ENCODE data around the gene SERTAD1. TPM values are rescaled to one million over a fixed set of nuclear protein-coding genes. Genes with fewer than 3 reads are reported as not detected.
A peak's percentile ranks its signal among the peaks of the same experiment; 100 is the strongest.
"Not testable (repeated sequence)": the region's sequence is repeated elsewhere in the genome, so short reads cannot be mapped to it uniquely, and the experiment has no call there.

Gene SERTAD1, protein sequence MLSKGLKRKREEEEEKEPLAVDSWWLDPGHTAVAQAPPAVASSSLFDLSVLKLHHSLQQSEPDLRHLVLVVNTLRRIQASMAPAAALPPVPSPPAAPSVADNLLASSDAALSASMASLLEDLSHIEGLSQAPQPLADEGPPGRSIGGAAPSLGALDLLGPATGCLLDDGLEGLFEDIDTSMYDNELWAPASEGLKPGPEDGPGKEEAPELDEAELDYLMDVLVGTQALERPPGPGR
- 8.9 TPM for total RNA-seq

DNA sequence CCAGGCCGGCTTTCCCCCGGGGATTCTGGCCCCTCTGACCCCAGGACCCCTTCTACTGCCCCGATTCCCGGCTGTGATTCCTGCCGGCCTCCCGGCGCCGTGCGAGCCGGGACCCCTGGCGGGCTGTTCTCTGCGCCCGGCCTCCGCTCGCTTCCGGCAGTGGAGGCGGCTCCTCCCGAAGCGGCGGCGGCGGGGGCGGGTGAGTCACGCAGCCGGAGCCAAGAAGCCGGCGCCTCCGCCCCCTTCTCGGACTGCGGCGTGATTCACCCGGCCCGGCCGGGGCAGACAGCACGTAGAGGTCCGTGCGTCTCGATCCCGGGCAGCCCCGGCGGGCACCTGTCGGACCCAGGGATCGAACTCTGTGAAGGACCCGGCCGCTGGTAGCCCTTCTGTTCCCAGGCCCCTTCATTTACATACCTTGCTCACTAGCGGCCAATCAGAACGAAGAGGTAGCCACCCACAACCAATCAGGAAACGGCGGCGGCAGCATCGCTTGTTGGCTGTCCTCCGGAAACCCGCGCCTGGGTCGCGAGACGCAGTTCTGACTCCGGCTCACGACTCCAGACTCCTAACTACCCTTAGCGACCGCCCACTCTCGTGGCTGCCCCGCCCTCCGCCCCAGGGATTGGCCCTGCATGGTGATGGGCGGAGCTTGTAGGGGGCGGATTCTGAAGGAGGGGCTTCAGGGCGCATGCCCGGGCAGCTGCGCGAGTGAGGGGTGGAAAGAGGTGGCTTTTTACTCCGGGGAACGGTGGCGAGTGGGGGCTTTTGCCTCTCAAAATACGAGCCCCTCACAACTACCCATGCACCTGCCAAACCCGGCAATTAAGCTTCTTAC, at the start of gene SERTAD1:
Gene SERTAD1 (minus strand): TSS at position 543 of the 838 bp plus-strand sequence. CDS start 2,446 bp downstream, outside the sequence.
- peak; percentile 100 for DNase-seq (ENCODE audit: low spot score)

DNA sequence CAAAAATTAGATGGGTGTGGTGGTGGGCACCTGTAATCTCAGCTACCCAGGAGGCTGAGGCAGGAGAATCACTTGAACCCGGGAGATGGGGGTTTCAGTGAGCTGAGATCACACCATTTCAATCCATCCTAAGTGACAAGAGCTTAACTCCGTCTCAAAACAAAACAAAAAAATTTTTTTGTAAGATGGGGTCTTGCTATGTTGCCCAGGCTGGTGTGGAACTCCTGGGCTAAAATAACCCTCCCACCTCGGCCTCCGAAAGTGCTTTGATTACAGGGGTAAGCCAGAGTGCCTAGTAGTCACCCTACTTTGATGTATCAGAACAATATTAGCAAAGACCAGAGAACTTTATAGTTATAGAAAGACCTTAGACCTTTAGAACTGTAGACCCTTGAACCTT, 48.9 kb upstream of the SERTAD1 start:
- DNase-seq (ENCODE audit: low spot score), result no peak

DNA sequence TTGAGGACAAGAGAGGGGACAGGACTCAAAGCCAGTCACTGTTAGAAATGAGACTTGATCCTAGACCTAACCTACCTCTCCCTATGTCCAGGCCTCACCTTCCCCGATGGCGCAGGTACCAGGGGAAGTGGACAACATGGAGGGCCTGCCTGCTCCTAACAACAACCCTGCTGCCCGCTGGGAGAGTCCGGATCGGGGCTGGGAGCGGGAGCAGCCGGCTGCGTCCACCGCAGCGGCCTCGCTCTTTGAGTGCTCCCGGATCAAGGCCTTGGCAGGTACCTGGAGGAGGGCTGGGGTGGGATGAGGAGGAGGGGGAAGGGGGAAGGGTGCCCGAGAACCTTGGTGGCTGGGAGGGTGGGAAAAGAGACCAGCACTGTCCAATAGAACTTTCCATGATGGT, 46.7 kb upstream of the SERTAD1 start:
- DNase-seq (ENCODE audit: low spot score), result no peak

DNA sequence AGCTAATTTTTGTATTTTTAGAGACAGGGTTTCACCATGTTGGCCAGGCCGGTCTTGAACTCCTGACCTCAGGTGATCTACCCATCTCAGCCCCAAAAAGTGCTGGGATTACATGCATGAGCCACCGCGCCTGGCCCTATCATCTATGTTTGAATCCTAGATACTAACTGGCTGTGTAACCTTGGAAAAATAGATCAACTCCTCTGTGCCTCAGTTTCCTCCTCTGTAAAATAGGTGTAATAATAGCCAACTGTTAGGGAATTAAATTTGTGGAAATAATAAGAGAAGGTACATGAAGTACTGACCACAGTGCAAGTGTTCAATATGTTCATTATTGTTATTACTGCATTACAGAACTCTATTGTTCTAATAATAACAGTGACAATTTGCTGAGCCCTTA, 45.3 kb upstream of the SERTAD1 start:
- DNase-seq (ENCODE audit: low spot score), result no peak

DNA sequence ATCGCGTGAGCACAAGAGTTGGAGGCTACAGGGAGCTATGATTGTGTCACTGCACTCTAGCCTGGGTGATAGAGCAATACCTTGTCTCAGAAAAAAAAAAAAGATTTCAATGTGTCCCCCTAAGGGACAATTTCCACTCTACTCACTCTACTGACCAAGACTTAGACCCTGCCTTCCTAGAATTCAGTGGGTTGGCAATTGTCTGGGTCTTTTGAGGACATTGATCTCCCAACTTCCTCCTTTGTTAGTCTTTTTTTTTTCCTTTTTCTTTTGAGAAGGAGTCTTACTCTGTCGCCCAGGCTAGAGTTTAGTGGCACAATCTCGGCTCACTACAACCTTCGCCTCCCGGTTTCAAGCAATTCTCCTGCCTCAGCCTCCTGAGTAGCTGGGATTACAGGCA, 43.2 kb upstream of the SERTAD1 start:
- DNase-seq (ENCODE audit: low spot score), result no peak

DNA sequence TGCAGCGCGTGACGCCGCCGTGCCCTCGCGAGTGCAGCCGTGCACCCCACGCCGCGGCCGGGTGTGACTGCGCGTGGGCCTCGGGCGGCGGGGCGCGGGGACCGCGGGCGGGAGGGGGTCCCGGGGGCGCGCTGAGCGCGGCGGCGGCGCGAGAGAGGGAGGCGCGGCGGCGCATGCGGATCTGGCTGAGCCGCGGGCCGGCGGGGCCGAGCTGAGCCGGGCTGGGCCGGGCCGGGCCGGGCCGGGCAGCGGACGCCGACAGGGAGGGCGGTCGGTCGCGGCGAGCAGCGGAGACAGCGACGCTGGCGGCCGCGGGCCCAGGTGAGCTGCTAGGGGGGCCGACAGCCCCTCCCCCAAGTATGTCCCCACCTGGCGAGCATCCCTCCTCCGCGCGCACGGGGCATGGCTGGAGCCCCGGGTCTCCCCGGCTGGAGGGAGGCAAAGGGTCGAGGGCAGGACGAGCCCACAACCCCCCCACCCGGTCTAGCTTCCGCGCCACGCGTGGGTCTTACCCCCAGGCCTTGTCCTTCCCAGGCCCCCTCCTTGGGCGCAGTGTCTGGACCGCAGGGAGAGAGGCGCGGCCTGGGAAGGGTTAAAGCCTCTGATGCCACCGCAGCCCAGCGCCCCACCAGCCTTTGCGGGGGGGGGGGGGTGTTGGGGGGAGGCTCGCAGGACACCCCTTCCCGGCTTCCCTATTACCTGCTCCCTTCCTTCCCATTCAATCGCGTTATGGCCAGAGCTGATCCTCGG, 41.4 kb upstream of the SERTAD1 start, which contains the start of gene SPTBN4:
Gene SPTBN4 (plus strand): TSS at position 17 of the 750 bp plus-strand sequence. CDS start 5,621 bp downstream, outside the sequence.
- peak; percentile 58 for DNase-seq (ENCODE audit: low spot score)

DNA sequence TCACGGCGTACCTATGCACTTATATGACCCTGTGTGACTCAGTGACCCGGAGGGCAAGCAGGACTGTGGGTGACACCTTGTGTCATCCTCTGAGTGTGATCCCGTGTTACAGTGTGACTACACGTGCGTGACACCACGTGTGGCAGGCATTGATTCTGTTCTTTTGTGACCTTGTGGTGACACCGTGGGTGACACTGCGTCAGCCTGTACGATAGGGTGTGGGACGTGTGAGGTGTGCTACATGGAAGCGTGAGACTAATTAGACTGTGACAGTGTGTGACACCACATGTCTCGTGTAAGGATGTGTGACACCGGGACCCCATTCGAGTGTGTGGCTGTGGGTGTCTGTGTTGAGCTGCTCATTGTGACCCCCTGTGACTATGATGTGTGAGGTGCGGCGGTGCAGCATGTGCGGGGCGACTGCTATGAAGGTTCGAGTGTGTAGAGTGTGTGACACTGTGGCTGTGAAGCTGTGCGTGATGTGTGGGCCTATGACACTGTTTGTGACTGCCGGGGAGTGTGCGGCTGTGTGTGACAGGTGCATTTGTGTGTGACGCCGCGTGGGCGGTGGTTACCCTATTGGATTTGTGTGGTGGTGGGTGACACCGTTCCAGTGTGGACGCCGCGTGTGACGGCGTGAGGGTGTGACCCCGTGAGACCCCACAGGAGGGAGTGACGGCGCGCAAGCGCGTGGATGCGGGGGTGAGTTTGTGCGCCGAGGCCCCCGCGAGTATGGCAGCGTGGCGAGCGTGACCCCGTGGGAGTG, 40.6 kb upstream of the SERTAD1 start:
- DNase-seq (ENCODE audit: low spot score), result no peak

DNA sequence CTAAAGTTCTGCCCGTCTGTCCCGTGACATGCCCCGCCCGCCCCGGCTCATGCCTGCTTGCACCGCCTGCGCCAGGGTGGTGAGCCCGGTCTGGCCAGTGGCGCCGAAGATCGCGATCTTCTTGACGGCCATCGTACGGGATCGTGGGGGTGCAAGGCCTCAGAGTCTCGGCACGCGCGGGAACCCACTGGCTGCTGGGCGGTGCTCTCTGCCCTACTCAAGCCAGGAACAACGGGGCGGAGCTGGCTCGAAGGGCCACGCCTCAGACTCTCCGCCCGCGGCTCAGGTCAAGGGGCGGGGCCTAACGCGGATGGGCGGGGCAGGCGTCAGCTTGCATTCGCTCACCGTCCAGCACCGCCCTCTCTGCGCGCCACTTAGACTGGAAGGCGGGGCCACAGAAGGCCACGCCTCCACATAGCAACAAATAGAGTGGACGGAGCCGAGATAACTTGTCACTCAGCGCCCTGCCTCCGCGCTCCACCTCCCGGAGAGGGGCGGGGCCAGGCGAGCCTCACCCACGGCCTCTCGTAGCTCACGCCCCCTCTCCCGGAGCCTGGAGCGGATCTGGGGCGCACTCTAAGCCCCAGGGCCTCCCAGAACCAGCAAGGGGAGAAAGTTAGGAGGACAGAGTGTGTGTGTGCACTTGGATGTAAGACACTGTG, 39.9 kb upstream of the SERTAD1 start, which contains the start of gene BLVRB:
Gene BLVRB (minus strand): TSS at position 189 of the 662 bp plus-strand sequence. CDS start 57 bp downstream, at position 132.
- DNase-seq (ENCODE audit: low spot score), result peak; percentile 99

DNA sequence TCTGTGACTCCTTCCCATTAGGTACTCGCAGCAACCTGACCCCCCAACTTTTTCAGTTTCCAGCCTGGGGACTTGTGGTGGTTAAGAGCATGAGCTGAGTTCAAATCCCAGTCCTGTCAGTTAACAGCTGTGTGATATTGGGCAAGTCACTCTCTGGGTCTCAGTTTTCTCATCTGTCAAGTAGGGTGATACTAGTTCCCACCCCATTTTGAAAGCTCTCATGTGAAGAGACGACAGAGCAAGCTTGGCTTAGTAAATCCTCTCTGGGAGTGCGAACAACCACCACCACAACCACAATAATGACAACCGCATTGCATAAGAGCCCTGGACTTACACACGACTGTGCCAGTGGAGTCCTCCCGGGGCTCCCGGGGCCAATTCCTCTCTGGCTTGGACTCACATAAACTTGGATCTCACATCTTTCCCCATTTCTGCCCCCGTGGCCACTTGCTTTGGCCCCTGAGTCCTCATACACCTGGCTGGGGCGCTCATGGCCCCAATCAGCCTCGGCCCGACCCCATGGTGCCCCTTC, 39.3 kb upstream of the SERTAD1 start:
- DNase-seq (ENCODE audit: low spot score), result no peak

DNA sequence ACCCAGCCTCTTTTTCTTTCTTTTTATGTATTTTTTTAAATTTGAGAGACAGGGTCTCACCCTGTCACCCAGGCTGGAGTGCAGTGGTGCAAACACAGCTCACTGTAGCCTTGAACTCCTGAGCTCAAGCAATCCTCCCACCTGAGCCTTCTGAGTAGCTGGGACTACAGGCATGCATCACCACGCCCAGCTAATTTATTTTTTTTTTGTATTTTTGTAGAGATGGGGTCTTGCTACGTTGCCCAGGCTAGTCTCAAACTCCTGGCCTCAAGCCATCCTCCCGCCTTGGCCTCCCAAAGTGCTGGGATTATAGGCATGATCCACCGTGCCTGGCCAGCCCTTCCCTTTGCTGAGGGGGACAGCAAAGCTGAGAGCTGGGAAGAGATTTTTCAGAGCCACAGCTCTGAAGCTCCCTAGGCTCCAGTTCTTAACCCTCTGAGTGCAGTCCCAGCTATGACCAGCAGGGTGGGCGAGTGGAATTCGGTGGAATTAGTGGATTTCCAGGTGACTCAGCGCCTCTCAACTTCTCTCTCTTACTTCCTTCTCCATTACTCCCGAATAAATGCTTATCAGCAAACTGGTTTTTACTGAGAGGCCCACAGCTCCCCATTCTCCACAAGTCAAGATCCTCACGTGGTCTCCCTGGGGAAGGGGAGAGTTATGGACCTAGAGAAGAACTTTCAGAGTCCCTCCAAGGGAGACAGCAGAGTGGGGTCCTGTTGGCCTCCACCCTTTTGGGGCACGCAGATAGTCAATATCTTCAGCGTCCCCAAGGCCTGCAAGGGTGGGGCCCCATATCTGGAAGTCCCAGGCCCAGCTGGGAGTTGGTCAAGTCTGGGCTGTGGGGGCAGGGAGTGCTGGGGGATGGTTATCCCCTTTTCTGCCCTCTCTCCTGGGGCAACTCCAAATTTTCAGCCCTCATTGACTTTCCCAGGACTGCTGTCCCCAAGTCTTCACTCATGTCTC, 38.5 kb upstream of the SERTAD1 start:
- peak; percentile 91 for DNase-seq (ENCODE audit: low spot score)

DNA sequence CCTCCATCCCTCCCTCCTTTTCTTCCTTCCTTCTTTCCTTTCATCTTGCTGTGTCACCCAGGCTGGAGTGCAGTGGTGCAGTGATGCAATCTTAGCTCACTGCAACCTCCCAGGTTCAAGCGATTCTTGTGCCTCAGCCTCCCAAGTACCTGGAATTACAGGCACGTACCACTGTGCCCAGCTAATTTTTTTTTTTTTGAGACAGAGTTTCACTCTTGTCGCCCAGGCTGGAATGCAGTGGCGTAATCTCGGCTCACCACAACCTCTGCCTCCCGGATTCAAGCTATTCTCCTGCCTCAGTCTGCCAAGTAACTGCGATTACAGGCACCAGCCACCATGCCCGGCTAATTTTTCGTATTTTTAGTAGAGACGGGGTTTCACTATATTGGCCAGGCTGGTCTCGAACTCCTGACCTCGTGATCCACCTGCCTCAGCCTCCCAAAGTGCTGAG, 37.8 kb upstream of the SERTAD1 start:
- DNase-seq (ENCODE audit: low spot score), result not testable (repeated sequence)

DNA sequence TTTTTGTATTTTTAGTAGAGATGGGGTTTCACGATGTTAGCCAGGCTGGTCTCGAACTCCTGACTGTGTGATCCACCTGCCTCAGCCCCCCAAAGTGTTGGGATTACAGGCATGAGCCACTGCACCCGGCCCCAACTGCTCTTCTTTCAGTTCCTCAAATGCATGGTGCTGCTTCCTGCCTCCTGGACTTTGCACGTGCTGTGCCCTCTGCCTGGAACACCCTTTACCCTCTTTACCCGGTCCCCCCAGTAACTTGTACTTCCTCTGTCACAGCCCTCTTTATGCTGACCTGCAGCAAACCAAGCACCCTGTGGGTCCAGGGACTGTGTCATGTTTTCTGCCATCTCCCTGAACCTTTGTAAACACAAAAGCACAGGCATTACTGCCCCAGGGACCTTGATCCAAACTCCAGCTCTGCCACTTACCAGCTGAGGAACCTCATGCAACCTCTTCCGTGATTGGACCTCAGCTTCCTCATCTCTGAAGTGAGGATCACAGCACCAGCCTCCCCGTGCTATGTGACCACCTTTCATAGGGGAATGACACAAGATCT, 36.0 kb upstream of the SERTAD1 start:
- no peak for DNase-seq (ENCODE audit: low spot score)

DNA sequence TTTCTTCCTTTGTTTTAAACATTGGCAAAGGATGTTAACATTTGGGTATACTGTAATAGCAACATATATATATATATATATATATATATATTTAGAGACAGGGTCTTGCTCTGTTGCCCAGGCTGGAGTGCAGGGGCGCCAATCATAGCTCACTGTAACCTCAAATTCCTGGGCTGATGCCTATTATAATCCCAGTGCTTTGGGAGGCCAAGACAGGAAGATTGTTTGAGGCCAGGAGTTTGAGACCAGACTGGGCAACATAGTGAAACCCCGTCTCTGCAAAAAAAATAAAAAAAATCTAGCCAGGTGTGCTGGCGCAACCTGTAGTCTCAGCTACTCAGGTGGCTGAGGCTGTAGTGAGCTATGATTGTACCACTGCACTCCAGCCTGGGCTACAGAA, 34.4 kb upstream of the SERTAD1 start:
- no peak for DNase-seq (ENCODE audit: low spot score)

DNA sequence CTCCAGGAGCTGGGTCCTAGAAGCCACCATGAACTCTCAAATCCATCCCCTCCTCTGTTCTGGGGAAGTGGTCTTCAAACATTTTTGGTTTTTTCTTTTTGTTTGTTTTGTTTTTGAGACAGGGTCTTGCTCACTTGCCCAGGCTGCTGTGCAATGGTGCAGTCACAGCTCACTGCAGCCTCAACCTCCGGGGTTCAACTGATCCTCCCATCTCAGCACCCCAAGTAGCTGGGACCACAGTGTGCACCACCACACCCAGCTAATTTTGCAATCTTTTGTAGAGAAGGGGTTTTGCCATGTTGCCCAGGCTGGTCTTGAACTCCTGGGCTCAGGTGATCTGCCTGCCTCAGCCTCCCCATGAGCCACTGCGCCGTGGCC, 32.8 kb upstream of the SERTAD1 start:
- DNase-seq (ENCODE audit: low spot score), result no peak

DNA sequence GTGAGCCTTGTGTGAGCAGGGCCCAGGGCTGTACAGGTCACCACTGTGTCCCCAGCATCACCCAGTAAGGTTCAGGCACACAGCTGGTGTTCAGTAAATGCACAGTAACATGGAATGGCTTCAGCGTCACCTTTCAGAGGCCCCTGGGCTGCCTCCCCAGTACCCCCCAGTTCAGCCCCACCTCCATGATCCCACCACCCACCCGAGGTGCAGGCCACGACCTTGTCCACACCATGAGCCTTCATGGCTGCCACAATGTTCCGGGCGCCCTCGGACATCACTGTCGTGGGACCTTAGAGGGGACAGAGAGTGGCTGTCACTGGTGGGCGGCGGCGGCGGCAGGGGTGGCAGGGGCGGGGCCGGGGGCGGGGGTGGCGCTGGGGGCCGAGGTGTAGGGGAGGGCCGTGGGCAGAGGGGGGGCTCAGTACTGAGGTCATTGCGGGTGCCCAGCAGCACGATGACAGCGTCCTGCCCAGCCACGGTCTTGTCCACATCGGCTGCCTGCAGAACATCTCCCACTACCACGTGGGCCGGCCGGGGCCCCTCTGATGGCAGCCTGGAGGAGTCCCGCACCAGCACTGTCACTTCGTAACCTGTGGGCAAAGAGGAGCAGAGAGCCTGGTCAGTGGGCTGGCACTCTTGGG, 32.3 kb upstream of the SERTAD1 start:
- no peak for DNase-seq (ENCODE audit: low spot score)

DNA sequence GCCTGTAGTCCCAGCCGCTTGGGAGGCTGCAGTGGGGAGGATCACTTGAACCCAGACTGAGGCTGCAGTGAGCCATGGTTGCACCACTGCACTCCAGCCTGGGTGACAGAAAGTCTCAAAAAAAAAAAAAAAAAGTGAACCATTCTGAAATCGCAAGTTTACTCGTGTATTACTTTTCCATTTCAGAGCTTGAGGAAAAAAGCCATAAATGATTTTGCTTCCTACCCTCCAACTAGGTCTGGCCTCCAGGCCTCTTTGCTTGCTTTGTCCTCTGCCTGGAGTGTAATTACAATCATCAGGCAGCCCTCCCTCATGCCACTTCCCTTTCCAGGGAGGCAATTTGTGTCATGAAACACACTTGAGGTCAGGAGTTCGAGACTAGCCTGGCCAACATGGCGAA, 31.3 kb upstream of the SERTAD1 start:
- no peak for DNase-seq (ENCODE audit: low spot score)

DNA sequence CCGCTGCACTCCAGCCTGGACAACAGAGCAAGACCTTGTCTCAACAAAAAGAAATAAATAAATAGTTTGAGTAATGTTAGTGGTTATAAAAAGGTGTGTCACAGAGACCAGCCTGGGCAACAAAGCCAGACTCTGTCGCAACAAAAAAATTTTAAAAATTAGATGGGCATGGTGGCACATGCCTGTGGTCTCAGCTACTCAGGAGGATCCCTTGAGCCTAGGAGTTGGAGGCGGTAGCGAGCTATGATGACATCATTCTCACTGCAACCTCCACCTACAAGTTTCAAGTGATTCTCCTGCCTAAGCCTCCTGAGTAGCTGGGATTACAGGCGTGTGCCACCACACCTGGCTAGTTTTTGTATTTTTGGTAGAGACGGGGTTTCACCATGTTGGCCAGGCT, 28.2 kb upstream of the SERTAD1 start:
- not testable (repeated sequence) for DNase-seq (ENCODE audit: low spot score)

DNA sequence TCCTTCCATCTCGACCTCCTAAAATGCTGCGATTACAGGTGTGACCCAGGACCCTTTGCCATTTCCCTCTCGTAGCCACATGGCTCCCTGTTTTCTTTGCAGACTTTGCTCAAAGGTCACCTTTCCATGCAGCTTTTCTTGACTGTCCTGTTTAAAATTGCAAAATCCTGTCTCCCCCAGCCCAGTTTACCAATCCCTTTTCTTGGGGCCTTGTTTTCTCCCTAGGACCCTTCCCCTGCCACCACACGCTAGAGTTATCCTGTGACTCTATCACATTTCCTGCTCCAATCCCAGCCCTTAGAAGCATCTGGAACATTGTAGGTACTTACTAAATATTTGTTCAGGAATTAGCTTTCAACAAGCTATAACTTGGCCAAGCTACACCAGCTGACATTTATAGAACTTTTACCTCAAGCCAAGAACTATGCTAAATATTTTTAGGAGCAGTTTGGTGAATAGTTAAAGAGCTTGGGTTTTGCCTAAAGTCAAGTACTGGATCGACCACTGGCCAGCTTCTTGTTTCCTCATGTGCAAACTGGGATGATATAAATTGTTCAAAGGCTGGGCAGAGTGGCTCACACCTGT, 27.5 kb upstream of the SERTAD1 start:
- DNase-seq (ENCODE audit: low spot score), result no peak

Data from ureter (tissue), 1 donor.